Mesendoderm (in vitro differentiated cells): ENCODE data around the gene RALGAPA2.

ENCODE experiments used
- DNase-seq: peaks from one replicate; pipeline ENCODE4 v3.0.0; 2013
- H2AK5ac ChIP-seq: 2 replicates; pipeline ENCODE4 v1.6.1; 2013; ENCODE audit warnings: low read length, inconsistent platforms
- H2BK120ac ChIP-seq: 2 replicates; pipeline ENCODE4 v1.6.1; 2013; ENCODE audit warnings: low read depth, mild to moderate bottlenecking, low read length, moderate library complexity, mixed read lengths
- H2BK15ac ChIP-seq: replicated peaks from 2 replicates; pipeline ENCODE4 v1.6.1; 2013; ENCODE audit warnings: low read depth, mild to moderate bottlenecking, moderate library complexity
- H2BK5ac ChIP-seq: 2 replicates; pipeline ENCODE4 v1.6.1; 2013; ENCODE audit warnings: low read length, inconsistent platforms
- H3K18ac ChIP-seq: 2 replicates; pipeline ENCODE4 v1.6.1; 2013; ENCODE audit warnings: mild to moderate bottlenecking, low read length, mixed read lengths
- H3K23ac ChIP-seq: one replicate; pipeline ENCODE4 v1.6.1; 2013; ENCODE audit warnings: low read length
- H3K27ac ChIP-seq: 2 replicates; pipeline ENCODE4 v1.5.1; 2013; ENCODE audit warnings: low read depth, mild to moderate bottlenecking, inconsistent platforms, low read length, moderate library complexity
- H3K27me3 ChIP-seq: 2 replicates; pipeline ENCODE4 v1.6.1; 2013; ENCODE audit warnings: low read length, control low read depth, mild to moderate bottlenecking, inconsistent platforms; ENCODE audit not compliant: insufficient read depth, poor library complexity
- H3K36me3 ChIP-seq: 2 replicates; pipeline ENCODE4 v1.6.1; 2013; ENCODE audit warnings: low read length, inconsistent platforms; ENCODE audit not compliant: control insufficient read depth, insufficient read depth
- H3K4ac ChIP-seq: one replicate; pipeline ENCODE4 v1.6.1; 2013; ENCODE audit warnings: low read depth, mild to moderate bottlenecking, low read length, moderate library complexity
- H3K4me1 ChIP-seq: 2 replicates; pipeline ENCODE4 v1.6.1; 2013; ENCODE audit warnings: low read depth, low read length, inconsistent platforms; ENCODE audit not compliant: control insufficient read depth
- H3K4me2 ChIP-seq: 2 replicates; pipeline ENCODE4 v1.6.1; 2013; ENCODE audit warnings: low read length
- H3K4me3 ChIP-seq: 2 replicates; pipeline ENCODE4 v1.5.1; 2013; ENCODE audit warnings: mild to moderate bottlenecking, low read length
- H3K56ac ChIP-seq: one replicate; pipeline ENCODE4 v1.6.1; 2013; ENCODE audit warnings: low read length
- H3K79me1 ChIP-seq: 2 replicates; pipeline ENCODE4 v1.6.1; 2013; ENCODE audit warnings: low read length, inconsistent platforms
- H3K79me2 ChIP-seq: 2 replicates; pipeline ENCODE4 v1.6.1; 2013; ENCODE audit warnings: mild to moderate bottlenecking, low read length; ENCODE audit not compliant: control insufficient read depth, insufficient read depth
- H3K9ac ChIP-seq: 2 replicates; pipeline ENCODE4 v1.6.1; 2013; ENCODE audit warnings: low read length, inconsistent platforms
- H4K5ac ChIP-seq: one replicate; pipeline ENCODE4 v1.6.1; 2013; ENCODE audit warnings: low read length
- H4K8ac ChIP-seq: one replicate; pipeline ENCODE4 v1.6.1; 2013; ENCODE audit warnings: low read depth, mild to moderate bottlenecking, control low read depth, low read length, moderate library complexity
- WGBS: extraction: QIAGEN DNeasy Blood & Tissue Kit; methylation state at CpG from one replicate; pipeline ENCODE4 v1.1.7; 2013; ENCODE audit warnings: low lambda C conversion rate, missing lambda C conversion rate; ENCODE audit not compliant: insufficient coverage; ENCODE audit errors: extremely low coverage; 5-methylcytosine and 5-hydroxymethylcytosine counted together

RALGAPA2 gene

GRCh38 chr20:20754714-20755113 is 42.3 kb upstream of the RALGAPA2 start:
- DNase-seq: no peak
- Histone ChIP-seq H3K27me3 (no peaks in the 10 kb centered on the region), H3K36me3 (no peaks in the 10 kb centered on the region)

GRCh38 chr20:20752712-20753111 is 40.3 kb upstream of the RALGAPA2 start:
- no peak overlapping the region for H2AK5ac ChIP-seq
- H3K4ac ChIP-seq: peak overlapping the region; percentile 23
- no CpG with 5 or more reads among the region's 5 CpGs for WGBS
- no peaks in the 10 kb centered on the region for H3K79me2 ChIP-seq
- H3K79me1 ChIP-seq: no peaks in the 10 kb centered on the region
- H3K4me3 ChIP-seq: no peak overlapping the region
- H3K4me1 ChIP-seq: no peaks in the 10 kb centered on the region
- DNase-seq: no peak
- no peak overlapping the region for H3K56ac ChIP-seq
- H3K4me2 ChIP-seq: no peak overlapping the region
- H3K18ac ChIP-seq: no peak overlapping the region
- H2BK15ac ChIP-seq: no peak overlapping the region
- H3K23ac ChIP-seq: no peak overlapping the region
- H3K36me3 ChIP-seq: no peaks in the 10 kb centered on the region
- H4K5ac ChIP-seq: no peak overlapping the region
- no peak overlapping the region for H3K9ac ChIP-seq
- H4K8ac ChIP-seq: no peak overlapping the region
- no peak overlapping the region for H2BK120ac ChIP-seq
- no peak overlapping the region for H2BK5ac ChIP-seq
- no peak overlapping the region for H3K27ac ChIP-seq
- no peaks in the 10 kb centered on the region for H3K27me3 ChIP-seq

More at GRCh38 chr20:20754714-20755113, 42.3 kb upstream of the RALGAPA2 start:
- Histone ChIP-seq H2BK120ac (no peak overlapping the region), H3K23ac (no peak overlapping the region), H3K4me2 (no peak overlapping the region), H4K8ac (no peak overlapping the region), H2BK5ac (no peak overlapping the region), H3K56ac (no peak overlapping the region), H2BK15ac (no peak overlapping the region), H3K9ac (no peak overlapping the region), H3K4me3 (no peak overlapping the region), H3K27ac (no peak overlapping the region), H3K79me2 (no peaks in the 10 kb centered on the region), H3K18ac (no peak overlapping the region), H3K79me1 (no peaks in the 10 kb centered on the region), H3K4me1 (no peaks in the 10 kb centered on the region), H2AK5ac (no peak overlapping the region), H3K4ac (no peak overlapping the region), H4K5ac (no peak overlapping the region)
- WGBS: no CpG with 5 or more reads among the region's 3 CpGs

GRCh38 chr20:20747298-20747697 is 34.9 kb upstream of the RALGAPA2 start:
- H2AK5ac ChIP-seq: no peak overlapping the region
- no peak overlapping the region for H3K9ac ChIP-seq
- DNase-seq: no peak
- H3K27ac ChIP-seq: no peak overlapping the region
- H4K5ac ChIP-seq: no peak overlapping the region
- H3K18ac ChIP-seq: no peak overlapping the region
- no peaks in the 10 kb centered on the region for H3K79me1 ChIP-seq
- peaks cover 6% of the 10 kb centered on the region for H3K4me1 ChIP-seq
- H3K36me3 ChIP-seq: no peaks in the 10 kb centered on the region
- H4K8ac ChIP-seq: no peak overlapping the region
- H2BK5ac ChIP-seq: no peak overlapping the region
- no peaks in the 10 kb centered on the region for H3K79me2 ChIP-seq
- no peak overlapping the region for H2BK15ac ChIP-seq
- H3K27me3 ChIP-seq: no peaks in the 10 kb centered on the region
- no peak overlapping the region for H2BK120ac ChIP-seq
- H3K4me2 ChIP-seq: no peak overlapping the region
- no peak overlapping the region for H3K23ac ChIP-seq
- no peak overlapping the region for H3K56ac ChIP-seq
- no peak overlapping the region for H3K4ac ChIP-seq
- no peak overlapping the region for H3K4me3 ChIP-seq
- no CpG with 5 or more reads among the region's 1 CpG for WGBS

- H3K18ac ChIP-seq: peak overlapping the region; percentile 16
- H3K27ac ChIP-seq: peak overlapping the region; percentile 28
- no peak overlapping the region for H2BK120ac ChIP-seq
- no peak overlapping the region for H3K4me3 ChIP-seq
- no peaks in the 10 kb centered on the region for H3K79me1 ChIP-seq
- H3K23ac ChIP-seq: no peak overlapping the region
- H2BK5ac ChIP-seq: no peak overlapping the region
- no peak overlapping the region for H2BK15ac ChIP-seq
- no peaks in the 10 kb centered on the region for H3K27me3 ChIP-seq
- H3K79me2 ChIP-seq: no peaks in the 10 kb centered on the region
- WGBS: no CpG with 5 or more reads among the region's 5 CpGs
- peaks cover 6% of the 10 kb centered on the region for H3K4me1 ChIP-seq
- no peaks in the 10 kb centered on the region for H3K36me3 ChIP-seq
- no peak overlapping the region for H2AK5ac ChIP-seq
- H4K5ac ChIP-seq: peak overlapping the region; percentile 59
- DNase-seq: no peak
- no peak overlapping the region for H3K4me2 ChIP-seq
- peak overlapping the region; percentile 22 for H3K4ac ChIP-seq
- H3K56ac ChIP-seq: peak overlapping the region; percentile 77
- H3K9ac ChIP-seq: peak overlapping the region; percentile 33
- no peak overlapping the region for H4K8ac ChIP-seq
Observed at GRCh38 chr20:20744170-20744725, 31.8 kb upstream of the RALGAPA2 start.

- H2BK120ac ChIP-seq: no peak overlapping the region
Observed at GRCh38 chr20:20743511-20744169, 31.2 kb upstream of the RALGAPA2 start.

More at GRCh38 chr20:20743511-20744169, 31.2 kb upstream of the RALGAPA2 start:
- H3K23ac ChIP-seq: no peak overlapping the region
- H3K56ac ChIP-seq: peak overlapping the region; percentile 77
- peaks cover 6% of the 10 kb centered on the region for H3K4me1 ChIP-seq
- no peak overlapping the region for H2AK5ac ChIP-seq
- H2BK5ac ChIP-seq: peak overlapping the region; percentile 47
- no peak overlapping the region for H2BK15ac ChIP-seq
- H4K8ac ChIP-seq: no peak overlapping the region
- no peaks in the 10 kb centered on the region for H3K79me2 ChIP-seq
- H3K4me2 ChIP-seq: peak overlapping the region; percentile 12
- no CpG with 5 or more reads among the region's 15 CpGs for WGBS
- H3K9ac ChIP-seq: peak overlapping the region; percentile 33
- peak overlapping the region; percentile 28 for H3K27ac ChIP-seq
- peak overlapping the region; percentile 16 for H3K18ac ChIP-seq
- H4K5ac ChIP-seq: peak overlapping the region; percentile 59
- H3K36me3 ChIP-seq: no peaks in the 10 kb centered on the region
- DNase-seq: peak; percentile 89
- peak overlapping the region; percentile 22 for H3K4ac ChIP-seq
- no peaks in the 10 kb centered on the region for H3K79me1 ChIP-seq
- no peaks in the 10 kb centered on the region for H3K27me3 ChIP-seq
- H3K4me3 ChIP-seq: no peak overlapping the region
